Nucleus accumbens (tissue), 56 donors: ENCODE measurements around the gene TMEM30A.

Source experiments
- DNase-seq, 56 donors: peaks; one replicate each; lab custom pipeline; 2025; lab: John Stamatoyannopoulos, UW

TMEM30A gene

DNA sequence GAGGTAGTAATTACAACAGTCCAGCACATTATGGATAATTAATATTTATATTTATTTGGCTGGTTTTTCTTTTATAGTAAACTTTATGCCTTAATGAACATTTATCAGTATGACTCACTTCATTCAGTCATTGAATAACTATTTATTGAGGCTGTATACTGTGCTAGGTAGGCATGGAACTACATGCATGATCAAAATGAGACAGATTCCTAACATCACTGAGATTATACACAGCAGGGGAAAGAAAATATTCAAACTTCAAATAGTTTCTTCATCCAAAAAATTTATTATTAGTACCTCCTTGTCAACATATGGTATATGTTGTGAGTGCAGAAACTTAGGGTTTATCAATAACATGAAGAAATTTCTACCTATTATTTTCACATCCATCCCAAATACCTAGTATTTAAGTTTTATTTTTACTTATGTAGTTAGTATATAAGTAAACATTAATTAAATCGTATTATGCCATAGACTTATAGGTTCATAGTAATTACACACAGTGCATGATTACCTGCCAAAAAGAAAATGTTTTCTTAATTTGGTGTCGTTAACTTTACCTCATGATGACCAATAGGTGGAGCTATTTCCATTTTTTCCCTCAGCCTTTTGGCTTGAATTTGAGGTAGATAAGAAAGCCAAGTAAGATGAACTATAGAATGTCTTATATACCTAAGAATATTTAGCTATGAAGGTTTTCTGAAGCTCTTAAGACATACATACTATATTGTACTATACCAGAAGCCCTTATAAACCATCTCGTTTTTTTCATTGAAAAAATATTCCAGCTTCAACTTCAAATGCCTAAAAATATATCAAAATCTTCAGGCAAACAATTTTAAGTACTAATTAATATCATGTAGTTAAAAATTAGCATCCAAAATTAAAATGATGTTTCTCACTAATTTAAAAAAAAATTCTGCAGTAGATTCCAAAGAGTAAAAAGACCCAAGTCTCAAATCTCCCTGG lies 12.5 kb upstream of the TMEM30A start:
- DNase-seq, result no peak

DNA sequence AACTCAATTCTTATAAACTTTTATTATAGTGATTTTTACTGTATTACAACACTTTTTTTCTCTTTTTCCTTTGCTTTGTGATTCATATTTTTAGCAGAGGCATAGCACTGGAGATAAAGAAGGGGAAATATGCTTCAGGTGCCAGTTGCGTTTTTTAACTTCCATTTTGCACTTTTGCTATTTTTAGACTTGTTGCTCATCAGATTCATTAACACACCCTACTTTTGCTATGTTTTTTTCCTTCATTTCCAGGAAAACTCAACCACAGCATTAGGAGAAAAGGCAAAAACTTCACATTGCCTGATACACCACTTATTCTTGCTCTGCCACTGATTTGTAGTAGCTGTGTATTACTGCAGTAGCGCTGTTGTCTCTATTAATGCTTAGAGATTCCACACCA lies 8.0 kb upstream of the TMEM30A start:
- DNase-seq, result no peak

DNA sequence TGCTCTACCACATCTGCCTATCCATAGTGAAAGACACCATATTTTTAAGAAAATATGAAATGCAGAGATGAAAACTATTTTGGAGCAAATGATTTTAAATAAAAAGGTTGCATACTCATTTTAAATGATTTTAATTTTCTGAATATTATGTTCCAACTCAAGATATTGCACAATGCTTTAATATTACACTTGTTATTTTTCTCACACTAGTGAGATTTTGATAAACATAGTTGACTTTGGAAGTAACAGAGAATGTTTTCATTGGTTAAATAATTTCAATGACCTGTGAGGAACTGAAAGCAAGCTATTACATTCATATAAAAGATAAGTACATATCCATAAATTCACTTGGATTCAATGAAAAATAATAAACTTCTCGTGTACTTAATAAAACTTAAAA lies 7.2 kb upstream of the TMEM30A start:
- no peak for DNase-seq

DNA sequence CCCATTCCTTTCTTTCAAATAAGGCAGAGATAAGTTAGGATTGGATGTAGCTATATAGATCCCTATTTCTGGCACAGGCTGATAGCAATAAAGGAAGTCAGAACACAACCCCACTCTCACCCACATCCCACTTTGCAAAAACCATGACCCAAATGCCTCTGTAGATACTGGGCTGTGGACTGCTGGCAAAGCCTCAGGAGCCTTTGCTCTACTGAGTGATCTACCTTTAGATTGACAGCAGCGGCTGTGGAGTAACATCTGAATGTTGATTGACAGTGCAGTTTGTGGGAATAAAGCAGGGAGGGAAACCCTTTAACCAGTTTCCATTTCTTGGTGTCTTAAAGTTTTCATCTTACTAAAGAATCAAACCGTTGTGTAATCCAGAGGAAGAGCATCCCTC lies 6.7 kb upstream of the TMEM30A start:
- DNase-seq, result peak in 3 of 56 donors; percentile 0 to 6 (median 5)

DNA sequence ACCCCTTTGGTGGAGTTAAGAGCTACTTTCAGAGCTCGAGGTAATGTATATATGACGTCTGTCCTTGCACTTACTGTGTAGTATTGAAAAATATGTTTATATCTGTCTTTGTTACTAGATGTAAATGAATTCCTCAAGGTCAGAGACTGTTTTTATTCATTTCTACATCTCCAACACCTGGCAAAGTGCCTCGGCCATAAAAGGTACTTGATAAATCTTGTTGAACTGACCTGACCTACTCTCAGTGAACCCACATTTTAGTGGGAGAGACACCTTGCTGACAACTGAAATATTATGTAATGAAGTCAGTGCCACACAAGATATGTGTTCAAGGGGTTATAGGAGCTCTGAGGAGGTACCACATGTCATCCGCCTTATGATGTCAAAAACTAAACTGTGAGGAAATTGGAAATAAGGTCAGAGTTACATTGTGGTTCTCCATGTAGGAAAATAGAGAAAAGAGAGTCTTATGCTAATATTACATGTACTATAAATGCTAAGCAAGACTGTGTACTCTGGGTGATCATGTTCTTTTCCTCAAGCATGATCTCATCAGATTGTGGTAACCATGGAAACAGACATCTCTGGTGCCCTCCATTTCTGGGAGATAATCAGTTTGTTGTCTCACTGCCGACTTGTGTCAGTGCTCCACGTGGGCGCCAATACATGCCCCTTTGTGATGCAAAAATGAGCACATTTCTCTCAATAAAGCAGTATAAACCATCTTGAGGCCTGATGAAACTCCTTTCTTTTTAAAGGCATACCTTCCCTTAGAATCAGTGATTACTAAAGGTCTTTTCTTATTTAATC lies 5.7 kb upstream of the TMEM30A start:
- peak in 52 of 56 donors; percentile 3 to 90 (median 54) for DNase-seq

DNA sequence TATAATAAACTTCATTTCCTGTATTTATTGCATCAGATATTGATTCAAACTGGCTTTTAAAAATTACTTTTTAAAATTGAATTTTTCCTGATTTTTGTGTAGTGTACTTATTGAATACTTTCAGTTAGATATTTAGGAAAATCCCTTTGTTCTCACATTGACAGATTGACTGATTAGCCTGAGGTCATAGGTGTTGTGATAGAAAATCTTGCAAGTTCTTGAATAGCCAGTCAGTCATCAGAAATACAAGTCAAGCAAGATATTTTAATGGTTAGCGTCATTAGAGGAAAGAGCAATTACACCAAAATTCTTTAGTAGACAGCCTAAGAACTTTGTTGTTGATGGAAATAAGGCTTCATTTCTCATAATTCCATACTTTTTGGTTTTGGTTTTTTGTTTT lies 3.4 kb upstream of the TMEM30A start:
- DNase-seq, result no peak

DNA sequence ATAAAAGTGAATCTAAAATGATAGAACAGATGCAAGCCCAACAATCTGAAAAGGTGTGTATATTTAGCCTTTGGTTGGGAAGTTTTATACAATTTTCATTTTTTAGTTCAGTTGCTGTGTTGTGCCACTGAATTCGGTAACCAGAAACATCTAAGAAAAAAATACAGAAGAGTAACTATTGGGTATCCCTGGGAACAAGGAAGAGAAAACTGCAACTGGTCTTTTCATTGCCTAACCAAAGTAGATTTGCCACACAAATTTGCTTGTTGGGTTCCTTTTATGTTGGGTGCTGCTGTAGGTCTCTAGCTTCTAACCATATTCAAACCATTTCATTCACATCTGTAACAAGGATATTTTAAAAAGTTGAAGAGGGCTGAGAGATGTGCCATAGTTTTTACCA lies 2.8 kb upstream of the TMEM30A start:
- DNase-seq, result no peak

DNA sequence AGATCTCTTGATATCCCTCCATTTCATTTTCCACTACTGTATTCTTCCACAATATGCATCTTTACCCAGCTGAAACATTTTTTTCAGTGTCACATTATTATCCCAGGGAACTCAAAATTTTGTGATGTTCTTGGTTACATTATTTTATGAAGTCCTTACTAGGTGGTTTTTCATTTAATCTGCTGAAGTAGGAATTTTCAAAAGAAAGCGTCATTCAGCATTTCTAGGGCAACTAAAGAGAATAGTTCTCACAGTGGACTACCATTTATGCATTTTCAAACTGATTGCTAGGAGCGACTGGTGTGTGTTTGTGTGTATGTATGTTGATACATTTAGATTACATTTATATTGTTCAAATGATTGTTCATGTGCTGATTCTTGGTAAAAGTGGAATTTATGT lies 2.4 kb upstream of the TMEM30A start:
- DNase-seq, result no peak

DNA sequence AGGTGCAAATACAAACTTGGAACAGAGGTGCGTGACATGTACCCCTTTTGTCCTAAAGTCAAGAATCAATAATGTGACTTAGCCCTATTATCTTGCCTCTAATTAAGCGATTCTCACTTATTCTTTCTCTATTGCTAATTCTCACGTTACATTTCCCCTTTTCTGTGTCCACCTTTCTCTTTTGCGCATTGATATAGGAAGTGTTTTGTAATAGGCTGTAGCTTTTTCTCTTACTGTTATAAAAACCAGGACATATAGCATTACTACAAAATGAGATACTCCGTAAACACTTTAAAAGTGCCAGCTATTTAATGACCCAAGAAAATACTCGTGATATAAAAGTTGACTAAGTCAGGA lies 669 bp upstream of the TMEM30A start:
- DNase-seq, result no peak

DNA sequence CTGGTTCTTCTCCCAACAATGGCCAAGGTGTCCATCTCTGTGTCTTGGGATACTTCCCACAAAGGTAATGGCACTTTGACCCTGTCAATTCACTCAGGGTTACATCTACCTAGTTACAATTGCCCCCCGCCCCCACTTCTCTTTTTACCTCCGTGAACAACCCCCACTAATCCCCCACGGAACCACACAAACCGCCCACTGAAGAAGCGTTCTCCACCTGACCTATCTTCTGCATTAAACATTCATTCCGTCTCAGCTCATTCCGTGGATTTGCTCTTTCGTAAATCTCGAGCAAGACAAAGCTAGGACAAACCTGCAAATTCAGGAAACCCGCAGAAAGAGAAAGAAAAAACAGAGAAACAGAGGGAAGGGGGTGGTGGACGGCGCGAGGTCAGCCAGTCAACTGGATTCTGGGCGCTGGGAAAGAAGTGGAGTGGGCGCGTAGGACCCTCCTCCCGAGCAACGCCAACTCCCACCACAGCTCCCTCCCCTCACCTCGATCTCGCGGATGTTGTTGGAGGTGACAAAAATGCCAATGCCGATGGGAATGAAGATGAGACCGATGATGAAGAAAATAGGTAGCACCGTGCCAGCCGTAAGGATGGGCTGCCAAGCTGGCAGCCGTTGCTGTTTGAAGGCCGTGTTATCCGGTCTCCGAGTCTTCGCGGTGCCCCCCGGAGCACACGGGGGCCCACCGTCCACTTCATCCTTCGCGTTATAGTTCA lies 523 bp downstream of the TMEM30A start:
- DNase-seq, result peak in 14 of 56 donors; percentile 22 to 83 (median 53)

DNA sequence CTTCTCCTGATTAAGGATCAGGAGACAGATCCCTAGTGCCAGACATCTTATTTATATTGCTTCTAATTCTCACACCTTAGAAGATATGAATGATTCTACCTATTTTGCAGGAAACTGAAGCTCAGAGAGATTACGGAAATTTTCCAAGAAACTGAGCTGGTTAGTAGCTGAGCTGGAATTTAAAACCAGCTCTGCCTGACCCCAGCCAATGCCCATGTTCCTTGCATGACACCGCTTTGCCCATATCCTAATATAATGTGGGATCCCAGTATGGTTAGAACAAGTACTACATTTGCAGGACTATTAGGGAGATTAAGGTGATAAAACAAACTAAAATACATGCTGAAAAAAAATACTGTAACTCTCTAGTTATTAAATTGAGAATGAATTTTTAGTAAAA lies 1.9 kb downstream of the TMEM30A start:
- no peak for DNase-seq

DNA sequence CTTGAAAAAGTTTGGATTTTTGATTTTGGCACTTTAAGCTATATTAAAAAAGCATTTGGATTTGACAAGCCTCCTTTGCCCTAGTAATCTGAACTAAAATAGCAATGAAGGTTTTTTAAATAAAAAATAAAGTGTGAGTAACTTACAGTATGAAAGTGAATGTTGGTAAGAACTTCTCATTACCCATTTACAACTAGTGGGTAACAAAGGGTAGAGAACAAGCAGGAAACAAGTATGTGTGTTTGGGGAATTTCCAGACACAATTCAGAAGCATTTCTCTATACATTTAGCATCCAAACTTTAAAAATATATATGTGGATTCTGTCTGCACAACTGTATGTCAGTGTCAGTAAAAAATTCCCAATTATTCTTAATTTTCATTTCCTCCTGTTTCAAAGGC lies 2.9 kb downstream of the TMEM30A start:
- no peak for DNase-seq

DNA sequence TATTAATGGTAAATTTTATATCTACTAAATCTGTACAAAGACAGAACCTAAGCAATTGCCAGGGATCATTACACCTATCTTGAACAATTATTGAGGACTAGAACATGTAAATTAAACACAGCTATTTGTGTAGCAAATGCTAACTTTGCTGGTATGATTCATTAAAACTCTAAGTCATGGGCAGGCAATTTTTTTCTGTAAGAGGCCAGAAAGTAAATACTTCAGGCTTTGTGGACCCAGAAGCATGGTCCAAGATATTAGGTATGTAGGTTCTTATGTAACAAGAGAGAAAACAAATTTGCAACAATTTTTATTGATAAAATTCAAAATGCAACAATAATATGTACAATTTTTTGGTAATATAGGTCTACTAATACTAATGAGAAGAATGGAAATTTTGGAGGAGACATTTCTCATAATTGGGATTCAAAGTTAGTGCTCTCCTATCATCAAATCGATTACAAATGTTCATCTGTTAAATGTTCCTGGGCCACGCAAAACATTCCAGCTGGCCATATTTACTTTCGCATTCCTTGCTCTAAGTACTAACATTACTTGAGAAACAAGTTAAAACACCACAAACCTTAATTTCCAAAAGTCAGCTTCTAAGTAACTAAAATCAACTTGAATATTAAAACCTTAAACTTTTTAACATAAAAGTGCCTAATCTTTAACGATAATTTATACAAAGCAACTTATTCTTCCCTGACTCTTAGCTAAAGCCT lies 4.3 kb downstream of the TMEM30A start:
- DNase-seq, result no peak

DNA sequence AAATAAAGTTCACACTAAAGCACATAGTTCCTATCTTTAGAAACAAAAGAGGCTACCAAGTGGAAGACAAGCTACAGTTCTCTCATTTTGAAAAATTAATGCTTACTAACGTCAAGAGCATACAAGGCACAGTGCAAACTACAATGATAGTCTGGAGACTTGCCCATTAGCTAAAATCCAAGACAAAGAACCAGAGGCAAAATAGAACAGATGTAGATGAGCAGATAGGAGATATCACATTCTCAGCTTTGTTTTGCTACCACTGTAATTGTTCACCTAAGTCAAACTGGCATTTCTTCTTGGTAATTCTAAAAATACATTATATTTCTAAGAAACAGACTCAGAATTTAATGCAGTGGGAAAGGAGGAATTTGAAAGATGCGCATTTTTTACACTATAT lies 5.2 kb downstream of the TMEM30A start:
- no peak for DNase-seq

DNA sequence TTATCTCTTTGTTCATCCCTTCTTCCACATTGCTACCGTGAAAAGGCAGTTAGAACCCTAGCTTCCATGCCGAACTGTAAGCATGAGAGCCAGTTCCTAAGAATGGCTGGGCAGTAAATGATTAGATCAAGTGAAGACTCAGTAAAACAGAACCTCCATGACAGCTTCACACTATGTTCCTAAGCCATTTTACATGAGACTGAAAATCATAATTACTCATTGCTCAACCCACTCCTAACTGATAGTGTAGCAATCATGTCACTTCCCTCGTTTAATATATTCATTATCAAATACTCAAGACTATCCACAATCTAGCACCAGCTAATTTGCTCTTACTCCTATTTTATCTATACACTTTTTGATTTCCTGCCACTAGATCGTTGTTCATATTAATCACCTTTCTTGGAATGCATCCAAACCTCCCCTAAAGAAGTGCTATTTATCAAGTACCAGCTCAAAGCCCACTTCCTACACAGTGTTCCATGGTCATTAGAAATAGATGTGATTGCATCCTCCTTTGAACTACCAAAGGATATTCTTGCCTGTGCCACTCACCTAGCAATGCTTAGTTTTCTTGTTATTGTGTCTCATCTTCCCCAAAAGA lies 6.0 kb downstream of the TMEM30A start:
- DNase-seq, result no peak

DNA sequence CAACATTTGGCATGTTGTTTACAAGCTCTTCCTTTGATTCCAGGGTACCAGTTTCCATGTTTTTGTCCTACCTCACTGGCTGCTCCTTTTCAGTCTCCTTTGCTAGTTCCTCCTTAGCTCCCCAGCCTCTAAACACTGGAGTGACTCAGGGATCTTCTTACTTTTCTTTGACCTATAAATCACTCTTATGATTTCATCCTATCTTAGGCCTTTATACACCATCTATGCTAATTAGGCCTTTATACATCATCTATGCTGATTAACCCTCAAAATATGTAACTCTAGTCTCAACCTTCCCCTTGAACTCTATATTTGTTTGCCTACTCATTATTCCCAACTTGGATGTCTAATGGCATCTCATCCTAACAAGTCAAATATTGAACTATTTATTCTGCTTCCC lies 9.5 kb downstream of the TMEM30A start:
- DNase-seq, result no peak

DNA sequence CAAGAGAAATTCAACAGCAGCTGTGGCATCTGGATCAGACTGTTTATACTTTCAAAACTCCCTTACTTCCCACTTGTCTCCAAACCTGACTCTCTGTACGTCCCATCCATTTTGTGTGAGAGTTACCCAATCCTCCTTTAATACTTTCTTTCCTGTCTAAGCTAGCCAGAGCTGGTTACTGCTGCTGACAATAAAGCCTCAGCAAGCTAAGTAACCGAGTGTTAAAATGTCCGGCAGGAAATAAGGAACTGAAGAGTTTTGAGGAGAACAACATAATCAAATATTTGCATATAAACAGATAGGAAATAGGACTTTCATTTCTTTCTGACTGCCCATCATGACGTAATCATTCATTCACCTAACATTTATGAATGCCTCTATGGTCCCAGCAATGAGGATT lies 11.6 kb downstream of the TMEM30A start:
- DNase-seq, result no peak

DNA sequence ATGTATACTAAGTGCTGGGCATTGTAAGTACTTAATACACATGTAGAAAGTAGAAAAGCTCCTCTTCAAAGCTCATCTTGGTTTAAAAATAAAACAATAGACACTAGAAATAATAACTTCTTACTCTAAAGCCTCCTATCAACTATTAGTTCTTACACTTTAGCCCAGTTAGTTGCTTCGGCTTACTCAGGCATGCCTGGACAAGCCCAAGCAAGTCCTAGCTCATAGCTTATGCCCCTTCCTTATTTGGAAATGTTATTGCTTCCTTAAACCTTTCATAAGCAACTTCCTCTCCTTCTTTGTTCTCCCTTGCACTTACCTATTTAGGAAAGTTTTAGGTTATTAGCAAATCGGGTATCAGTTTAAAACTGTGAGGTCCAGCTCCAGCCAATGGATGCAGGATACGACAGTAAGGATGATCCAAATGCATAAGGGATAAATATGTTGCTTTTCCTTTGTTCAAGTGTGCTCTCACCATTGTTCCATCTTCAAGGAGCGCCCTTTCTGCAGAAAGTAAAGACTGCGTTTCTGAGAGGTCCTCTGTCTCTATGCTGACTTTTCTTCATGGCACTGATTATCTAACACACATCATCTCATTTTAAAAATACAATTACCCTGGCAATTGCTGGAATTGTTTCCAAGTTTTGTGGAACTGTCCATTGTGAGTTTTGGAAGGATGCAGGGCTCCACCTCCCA lies 12.3 kb downstream of the TMEM30A start:
- no peak for DNase-seq

DNA sequence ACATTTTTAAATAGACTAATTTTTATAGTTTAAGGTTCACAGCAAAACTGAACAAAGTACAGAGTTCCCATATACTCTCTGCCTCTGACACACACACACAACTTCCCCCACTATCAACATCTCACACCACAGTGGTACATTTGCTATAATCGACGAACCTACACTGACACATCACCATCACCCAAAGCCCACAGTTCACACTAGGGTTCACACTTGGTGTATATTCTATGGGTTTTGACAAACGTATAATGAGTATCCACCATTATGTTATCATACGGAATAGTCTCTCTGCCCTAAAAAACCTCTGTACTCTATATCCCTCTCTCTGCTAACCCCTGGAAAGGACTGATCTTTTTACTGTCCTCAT lies 15.6 kb downstream of the TMEM30A start:
- DNase-seq, result no peak
